ENCODE measurements around the gene ZNF438.

GRCh38 chr10:30806850-30807249 lies 224.8 kb downstream of the ZNF438 start:
- TF ChIP-seq, protein P1, sequence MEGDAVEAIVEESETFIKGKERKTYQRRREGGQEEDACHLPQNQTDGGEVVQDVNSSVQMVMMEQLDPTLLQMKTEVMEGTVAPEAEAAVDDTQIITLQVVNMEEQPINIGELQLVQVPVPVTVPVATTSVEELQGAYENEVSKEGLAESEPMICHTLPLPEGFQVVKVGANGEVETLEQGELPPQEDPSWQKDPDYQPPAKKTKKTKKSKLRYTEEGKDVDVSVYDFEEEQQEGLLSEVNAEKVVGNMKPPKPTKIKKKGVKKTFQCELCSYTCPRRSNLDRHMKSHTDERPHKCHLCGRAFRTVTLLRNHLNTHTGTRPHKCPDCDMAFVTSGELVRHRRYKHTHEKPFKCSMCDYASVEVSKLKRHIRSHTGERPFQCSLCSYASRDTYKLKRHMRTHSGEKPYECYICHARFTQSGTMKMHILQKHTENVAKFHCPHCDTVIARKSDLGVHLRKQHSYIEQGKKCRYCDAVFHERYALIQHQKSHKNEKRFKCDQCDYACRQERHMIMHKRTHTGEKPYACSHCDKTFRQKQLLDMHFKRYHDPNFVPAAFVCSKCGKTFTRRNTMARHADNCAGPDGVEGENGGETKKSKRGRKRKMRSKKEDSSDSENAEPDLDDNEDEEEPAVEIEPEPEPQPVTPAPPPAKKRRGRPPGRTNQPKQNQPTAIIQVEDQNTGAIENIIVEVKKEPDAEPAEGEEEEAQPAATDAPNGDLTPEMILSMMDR (conservative IDR thresholded peaks at IDR 0.05): no peak
- no peak for TF ChIP-seq ZFX (IDR thresholded peaks at IDR 0.05)
